GM04503 (cell line): ENCODE measurements around the gene GNG7.
A peak's percentile ranks its signal among the peaks of the same experiment; 100 is the strongest.
"Not testable (repeated sequence)": the region's sequence is repeated elsewhere in the genome, so short reads cannot be mapped to it uniquely, and the experiment has no call there.

Source experiments
- DNase-seq: peaks from one replicate; pipeline ENCODE4 v3.0.0-alpha.2; 2012; ENCODE audit warnings: low read depth

Gene GNG7

DNA sequence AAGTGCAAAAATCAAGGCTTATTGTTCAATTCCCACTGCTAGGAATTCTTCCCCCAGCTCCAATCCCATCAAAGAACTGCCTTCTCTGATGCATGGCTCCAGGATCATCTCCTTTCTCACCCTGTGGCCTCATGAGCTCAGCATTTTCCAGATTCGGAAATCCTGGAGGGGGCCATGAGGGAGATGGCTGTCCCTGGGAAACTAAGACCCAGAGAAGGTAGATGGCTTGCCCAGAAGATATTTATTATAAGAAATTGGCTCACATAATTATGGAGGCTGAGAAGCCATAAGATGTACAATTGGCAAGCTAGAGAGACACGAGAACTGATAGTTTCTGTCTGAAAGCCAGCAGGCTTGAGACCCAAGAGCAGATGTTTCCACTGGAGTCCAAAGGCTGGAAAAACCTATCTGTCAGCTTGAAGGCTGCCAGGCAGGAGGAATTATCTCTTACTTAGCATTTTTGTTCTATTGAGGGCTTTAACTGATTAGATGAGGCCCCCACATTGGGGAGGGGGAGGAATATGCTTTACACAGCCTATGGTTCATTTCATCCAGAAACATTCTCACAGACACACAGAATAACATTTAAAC is 168.0 kb downstream of the GNG7 start:
- no peak for DNase-seq

DNA sequence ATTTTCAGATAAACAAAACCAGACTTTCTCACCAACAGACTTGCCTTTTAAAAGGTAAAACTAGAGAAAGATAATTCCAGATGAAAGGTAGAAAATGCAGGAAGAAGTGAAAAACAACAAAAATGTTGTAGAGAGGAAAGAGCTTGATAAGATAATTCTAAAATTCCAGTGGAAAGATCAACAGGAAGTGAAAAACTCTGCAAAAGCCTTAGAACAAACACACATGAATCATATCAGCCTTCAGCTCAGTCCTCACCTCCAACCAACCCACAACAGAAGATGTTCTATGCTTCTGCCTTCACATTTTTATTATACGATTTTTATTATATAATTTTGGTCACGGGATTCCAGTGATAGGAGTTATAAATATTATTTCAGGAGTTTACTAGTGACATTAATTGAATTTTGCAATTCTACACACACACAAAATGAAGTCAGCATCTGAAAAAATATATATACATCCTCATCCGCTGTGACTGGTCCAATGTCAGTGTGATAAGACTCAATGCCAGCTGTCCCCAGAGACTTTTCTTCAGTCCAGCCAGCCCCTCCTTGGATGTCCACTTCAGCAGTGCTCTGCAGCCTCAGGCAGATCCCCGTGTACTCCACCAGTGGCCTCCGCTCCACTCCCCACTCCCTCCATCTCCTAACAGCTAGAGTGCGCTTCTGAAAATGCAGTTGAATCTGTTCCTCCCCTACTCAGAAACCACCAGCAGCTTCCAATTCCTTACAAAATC is 168.6 kb downstream of the GNG7 start:
- DNase-seq = no peak

DNA sequence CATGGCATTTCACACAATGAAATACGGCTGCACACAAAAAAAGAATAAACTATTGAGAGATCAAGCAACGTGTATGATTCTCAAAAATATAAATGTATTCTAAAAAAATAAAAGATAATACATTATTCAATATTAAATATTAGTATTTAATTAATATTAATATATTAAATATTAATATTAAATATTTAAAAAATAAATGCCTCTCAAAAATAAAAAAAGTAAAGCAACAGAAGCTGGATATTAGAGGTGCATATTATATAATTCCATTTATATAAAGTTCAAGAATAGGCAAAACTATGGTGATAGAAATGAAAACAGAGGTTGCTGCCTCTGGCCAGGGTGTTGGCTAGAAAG is 169.4 kb downstream of the GNG7 start:
- no peak for DNase-seq

DNA sequence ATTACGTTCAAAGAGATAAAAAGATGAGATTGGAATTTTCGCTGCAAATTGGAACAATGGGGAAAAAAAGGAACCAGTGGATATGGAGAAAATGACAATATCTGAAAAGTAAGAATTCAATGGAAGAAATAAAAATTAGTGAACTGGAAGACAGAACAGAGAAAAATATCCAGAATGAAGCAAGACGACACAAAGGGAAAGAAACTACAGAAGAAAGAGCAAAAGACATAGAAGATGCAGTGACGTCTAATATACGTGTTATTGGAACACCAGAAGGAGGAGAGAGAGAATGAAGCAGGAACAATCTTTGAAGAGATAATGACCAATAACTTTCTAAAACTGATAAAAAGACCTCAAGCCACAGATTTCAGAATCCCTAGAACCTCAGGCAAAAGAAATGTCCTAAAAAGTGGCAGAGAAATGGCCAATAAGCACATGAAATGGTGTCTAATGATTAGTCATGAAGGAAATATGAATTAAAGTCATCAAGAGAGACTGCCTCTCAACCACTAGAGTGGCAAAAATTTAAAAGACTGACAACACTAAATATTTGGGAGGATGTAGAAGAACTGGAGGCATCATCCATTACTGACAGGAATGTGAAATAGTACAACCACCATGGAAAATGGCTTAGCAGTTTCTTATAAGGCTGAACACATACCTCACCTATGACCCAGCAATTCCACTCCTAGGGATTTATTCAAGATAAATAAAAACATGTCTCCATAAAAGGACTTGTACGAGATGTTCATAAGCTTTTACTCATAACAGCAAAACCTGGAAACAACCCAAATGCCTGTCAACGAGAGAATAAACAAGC is 170.0 kb downstream of the GNG7 start:
- peak; percentile 98 for DNase-seq

DNA sequence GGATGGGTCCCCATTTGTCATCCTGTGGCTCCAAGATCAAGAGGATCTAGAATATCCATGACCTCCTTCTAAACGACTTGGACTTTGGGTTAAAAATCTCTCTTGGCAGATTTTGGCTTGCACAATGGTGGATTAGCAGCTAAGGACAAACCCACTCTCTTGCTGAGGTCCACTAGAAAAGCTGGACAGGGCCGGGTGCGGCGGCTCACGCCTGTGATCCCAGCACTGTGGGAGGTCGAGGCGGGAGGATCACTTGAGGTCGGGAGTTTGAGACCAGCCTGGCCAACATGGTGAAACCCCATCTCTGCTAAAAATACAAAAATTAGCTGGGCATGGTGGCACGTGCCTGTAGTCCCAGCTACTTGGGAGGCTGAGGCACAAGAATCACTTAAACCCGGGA is 172.6 kb downstream of the GNG7 start:
- not testable (repeated sequence) for DNase-seq

DNA sequence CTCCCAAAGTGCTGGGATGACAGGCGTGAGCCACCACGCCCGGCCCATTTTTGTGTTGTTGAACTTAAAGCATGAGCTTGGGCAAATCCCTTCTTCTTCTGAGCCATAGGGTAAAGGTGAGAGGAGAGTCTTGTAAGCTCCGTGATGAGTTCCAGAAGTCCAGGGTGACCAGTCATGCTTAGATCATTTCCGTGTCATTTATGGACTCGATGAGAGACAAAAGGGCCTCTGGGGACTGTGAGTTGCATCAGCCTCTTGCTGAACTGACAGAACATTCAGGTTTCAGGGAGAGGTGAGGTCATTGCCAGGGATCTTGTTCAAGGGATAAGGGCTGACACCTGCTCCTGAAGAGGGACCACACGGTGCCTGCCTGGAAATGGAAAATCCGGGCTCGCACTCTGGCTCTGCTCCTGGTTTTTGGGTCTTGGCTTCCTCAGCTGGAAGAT is 173.0 kb downstream of the GNG7 start:
- DNase-seq = peak; percentile 97

DNA sequence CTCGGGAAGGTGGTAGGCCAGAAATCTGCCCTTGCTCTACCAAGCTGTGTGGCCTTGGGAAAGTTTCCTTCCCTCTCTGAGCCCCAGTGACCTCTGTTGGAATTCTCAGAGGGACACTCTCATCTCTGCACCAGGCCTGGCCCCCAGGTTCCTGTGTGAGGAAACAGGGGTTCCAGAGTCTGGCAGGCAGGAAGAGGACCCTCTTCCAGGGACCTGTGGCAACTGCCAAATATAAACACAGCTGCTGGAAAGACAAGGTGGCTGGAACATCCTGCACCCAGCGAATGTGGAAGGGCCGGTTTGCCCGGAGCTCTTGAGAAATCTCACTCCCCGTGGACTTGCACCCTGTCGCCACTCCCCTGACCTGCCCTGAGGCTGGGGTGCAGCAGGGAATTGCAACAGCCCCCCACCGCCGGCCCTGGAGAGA is 173.8 kb downstream of the GNG7 start:
- no peak for DNase-seq

DNA sequence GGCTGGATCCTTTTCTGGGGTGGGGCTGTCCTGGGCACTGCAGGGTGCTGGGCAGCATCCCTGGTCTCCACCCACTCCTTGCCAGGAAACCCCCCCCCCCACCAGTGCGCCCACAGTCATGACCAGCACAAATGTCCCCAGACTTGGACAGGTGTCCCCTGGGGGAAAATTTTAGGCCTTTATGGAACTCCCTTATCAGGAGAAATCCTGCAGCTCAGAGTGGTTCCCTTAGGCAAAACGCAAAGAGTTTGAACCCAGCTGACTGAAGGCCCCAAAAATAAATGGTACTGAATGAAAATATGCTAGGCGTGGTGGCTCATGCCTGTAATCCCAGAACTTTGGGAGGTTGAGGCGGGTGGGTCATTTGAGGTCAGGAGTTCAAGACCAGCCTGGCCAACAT is 174.8 kb downstream of the GNG7 start:
- DNase-seq = no peak

DNA sequence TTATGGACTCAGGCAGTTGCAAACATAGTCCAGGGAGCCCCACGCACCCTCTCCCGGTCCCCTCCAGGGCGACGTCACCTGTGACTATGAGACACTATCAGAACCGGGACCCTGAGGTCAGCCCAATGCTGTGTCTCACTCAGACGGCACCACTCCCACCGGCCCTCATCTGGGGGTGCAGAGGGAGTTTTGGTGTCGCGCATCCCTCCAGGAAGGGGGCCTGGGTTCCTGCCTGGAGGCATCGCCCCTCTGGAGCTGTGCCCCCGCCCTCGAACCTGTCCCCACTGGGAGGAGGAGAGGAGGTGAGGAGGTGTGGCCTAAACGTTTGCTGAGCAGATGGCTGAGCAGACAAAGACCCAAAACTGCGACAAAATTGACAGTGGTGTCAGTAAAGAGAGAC is 175.3 kb downstream of the GNG7 start:
- no peak for DNase-seq

DNA sequence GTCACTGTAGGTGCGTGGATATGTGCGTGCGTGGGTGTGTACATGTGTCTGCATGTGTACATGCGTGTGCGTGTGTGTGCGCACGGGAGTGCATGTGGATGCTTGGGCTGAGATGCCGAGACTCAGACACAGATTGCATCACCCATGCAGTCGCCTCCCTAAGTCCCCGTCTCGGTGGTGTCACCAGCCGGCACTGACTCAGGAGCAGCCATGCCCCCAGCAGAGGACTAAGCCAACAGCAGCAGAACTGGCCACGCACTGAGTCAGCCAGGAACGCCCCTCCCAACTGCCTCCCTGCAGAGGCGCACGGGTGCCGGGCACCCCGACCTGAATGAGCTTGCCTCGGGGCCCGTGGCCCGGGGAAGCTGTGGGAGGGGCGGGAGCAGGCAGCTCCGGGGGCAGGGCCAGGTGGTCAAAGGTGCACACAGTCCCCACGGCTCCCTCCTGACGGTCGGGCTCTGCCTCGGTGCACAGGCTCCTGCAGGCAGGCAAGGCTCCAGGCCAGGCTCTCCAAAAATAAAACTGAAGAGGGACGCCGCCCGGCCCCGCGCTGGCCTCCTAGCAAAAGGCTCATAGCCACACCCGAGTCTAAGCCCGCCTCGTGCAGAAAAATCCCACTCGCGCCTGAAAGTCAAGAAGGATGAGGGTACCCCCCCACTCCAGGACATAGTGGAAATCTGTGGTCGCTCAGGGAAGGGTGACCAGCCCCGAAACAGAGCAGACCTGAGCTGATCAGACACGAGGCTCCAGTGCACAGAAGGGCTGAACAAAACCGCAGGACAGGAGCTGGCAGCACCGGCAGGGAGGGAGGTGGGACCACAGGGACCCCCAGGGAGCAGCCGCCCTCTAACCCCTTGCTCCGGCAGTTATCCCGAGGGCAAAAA is 177.4 kb downstream of the GNG7 start:
- no peak for DNase-seq

DNA sequence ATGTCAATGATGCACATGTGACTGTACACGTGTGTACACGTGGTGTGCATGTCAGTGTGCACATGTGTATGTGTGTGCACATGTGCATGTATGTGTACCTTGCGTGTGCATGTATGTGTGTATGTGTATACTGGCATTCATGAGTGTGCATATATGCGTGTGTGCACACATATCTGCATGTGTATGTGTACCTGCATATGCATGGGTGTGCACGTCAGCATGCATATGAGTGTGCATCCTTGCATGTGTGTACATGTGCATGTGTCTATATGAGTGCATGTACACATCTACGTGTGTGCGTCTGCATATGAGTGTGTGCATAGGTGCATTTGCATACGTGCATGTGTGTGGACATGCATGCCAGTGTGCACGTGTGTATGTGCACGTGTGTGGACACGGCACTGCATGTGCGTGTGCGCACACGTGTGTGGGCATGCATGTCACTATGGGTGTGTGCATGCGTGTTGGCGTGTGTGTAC is 178.1 kb downstream of the GNG7 start:
- no peak for DNase-seq

DNA sequence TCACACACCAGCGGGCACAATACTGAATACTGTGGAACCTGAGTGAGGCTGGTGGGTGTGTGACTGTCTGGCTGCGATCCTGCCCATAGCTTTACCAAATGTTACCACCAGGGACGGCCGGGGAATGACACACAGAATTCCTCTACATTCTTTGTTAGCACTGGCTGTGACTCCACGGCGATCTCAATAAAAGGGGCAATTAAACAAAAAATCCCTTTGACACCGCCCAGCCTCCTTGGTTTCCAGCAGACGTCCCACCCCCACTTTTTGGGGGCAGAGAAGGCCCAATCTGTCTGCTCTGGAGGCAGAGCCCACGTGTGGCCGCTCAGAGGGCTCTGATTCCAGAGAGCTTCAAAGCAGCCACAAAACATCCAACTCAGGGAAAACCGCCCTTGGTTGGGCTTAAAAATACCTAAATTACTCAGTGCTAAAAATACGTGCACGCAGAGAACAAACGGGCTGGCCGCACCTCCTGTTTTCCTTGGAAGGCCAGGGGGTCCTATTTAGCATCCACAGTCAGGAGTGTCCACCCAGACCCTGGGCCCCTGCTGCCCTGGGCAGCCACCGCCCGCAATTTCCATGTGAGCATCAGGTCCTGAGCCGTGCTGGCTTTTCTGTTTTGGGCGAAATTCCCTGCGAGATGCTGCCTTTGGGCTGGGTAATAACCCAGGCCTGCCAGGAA is 178.7 kb downstream of the GNG7 start:
- DNase-seq = peak; percentile 63

DNA sequence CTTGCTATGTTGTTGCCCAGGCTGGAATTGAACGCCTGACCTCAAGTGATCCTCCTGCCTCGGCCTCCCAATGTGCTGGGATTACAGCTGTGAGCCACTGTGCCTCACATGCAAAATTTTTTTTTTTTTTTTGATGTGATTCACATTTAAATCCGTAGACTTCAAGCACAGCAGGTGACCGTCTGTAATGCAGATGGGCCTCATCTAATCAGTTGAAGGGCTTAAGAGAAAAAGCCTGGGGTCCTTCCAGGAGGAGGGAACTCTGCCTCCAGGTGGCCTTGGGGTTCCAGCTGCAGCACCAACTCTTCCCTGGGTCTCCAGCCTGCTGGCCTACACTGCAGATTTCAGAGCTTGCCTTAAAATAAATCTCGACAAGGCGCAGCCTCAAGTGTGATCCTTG is 183.0 kb downstream of the GNG7 start:
- DNase-seq = no peak

DNA sequence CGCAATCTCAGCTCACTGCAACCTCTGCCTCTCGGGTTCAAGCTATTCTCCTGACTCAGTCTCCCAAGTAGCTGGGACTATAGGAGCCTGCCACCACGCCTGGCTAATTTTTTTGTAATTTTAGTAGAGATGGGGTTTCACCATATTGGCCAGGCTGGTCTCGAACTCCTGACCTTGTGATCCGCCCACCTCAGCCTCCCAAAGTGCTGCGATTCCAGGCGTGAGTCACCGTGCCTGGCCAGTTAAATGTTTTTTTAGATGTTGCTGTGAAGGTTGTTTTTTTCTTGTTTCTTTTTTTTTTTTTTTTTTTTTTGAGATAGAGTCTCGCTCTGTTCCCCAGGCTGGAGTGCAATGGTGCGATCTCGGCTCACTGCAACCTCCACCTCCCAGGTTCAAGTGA is 183.6 kb downstream of the GNG7 start:
- not testable (repeated sequence) for DNase-seq

DNA sequence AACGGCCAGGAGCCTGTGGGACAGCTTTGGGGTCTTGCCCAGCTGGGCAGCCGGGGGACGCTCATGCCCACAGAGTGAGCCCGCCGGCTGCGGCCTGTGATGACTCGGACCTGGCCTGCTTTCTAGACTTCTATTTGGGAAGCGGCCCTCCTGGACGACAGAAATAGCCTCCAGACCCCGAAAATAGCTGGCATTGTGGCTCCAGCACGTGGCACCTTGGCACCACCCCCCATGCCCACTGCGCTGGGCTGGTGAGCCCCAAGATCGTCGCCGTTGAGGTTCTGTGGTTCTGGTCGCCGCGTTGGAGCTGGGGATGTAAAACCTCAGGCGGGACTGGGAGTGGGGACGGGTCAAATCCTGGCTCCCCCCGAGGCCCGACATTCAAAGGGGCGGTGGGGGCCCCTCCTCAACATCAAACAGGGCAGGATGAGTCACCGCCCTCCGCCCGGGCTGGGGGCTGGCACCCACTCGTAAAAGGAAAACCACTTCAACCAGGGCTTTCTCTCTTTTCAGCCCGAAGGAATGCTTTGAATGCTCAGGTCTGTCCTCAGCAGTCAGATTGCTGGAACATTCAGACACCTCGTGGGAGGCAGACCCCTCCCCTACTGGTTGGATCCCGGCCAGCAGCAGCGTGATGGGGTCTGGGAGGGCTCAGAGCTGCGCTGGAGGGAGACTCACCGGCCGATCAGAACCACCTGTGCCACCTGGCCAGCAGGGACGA is 184.5 kb downstream of the GNG7 start:
- no peak for DNase-seq

DNA sequence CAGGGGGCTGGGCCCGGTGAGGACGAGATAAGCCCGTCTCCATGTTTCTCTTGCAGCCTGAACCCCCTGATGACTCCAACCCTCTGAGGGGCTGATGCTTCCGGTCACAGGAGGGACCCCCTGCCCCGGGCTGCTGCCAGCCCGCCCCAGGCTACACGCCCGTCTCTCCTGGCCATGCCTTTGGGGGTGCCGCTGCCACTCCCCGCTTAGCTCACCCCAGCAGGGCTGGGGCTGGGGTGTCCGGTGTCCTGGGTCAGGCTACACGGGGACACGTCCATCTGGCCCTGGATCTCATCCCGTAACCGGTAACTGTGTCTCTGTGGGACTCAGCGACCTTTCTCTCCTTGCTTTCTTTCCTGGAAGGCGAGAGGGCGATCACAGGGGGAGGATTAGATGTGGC is 185.8 kb downstream of the GNG7 start:
- no peak for DNase-seq

DNA sequence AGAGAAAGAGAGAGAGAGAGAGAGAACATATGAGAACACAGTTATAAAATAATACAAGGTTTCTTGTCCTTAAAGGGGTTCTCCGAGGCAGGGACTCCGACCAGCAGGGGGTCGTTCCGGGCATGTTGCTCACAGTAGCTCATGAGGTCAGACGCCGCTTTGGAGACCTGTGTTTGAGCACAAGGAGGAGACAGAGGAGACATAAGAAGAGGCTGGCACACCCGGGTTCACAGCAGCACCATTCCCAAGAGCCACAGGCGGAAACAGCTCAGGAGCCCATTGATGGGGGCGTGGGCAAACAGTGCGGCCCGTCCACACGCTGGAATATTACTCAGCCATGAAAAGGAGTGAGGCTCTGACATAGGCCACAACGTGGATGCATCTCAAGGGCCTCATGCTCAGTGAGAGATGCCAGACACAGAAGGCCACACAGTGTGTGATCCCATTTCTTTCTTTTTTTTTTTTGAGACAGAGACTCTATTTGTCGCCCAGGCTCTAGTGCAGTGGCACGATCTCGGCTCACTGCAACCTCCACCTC is 187.4 kb downstream of the GNG7 start:
- DNase-seq = no peak

DNA sequence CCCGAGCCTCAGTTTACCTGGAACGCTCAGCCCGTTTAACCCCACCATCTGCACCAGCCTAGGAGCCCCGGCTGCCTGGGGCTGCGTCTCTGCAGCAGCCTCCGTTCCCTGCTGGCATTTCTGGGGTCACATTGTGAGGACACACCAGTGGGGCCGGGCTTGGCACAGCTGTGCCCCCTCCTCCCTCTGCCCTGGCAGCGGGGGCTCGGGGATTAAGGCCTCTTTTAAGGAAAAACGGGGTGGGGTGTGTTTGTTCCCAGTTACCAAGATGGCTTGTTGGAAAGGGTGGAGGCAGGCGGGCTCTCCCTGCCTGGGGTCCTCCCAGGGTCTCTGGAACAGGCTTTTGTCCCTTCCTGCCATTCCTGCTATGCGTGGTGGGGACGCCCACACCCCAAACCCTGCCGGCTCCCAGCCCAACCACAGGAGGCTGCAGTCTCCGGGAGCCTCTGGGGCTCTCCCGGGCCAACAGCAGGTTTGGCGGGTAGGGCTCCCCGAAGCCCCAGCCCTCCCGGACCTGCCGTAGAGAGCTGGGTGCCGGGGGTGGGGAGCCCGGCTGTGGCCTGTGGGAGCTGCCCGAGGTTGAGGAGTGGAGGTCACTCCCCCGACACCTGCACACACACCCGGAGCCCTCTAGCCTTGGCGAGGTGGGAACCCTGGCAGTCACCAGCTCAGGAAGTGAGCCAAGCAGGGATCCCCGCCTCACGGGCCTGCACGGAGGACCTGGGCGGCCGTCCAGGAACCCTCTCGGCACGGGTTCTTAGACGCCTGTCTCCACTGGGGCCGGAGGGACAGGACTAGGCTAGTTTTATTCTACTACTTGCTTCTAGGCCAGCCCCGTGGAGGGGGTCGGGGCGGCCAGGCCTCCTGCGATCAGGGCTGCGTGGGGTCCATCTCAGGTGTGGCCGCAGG is 189.7 kb downstream of the GNG7 start:
- no peak for DNase-seq

DNA sequence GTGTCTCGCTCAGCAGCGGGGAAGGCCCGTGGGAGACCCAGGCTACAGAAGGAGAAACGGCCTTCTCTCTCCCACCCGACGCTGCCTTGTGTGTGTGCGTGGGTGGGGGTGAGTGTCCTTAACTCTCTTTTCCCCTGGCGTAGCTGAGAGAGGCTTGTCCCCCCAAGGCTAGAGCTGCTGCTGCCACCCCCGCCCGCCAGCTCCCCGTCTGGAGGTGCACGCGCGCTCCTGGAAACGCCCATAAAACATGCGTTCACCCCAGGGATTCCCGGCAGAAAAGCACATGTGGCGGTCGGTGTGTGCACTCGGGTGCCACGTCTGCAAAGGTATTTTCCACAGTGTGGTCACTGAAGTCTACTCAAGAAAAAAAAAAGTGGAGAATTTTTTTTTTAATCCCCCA is 190.5 kb downstream of the GNG7 start:
- no peak for DNase-seq
